Adipose tissue (tissue), 3 donors: ENCODE measurements around the gene LY6G6F. TPM values are rescaled to one million over a fixed set of nuclear protein-coding genes. Genes with fewer than 3 reads are reported as not detected.

Experiments used
- H3K27ac ChIP-seq: one replicate; pipeline ENCODE4 v1.5.1; 2013; ENCODE audit warnings: low read depth, low read length
- WGBS, 3 donors: extraction: QIAGEN DNeasy Blood & Tissue Kit; methylation state at CpG; one replicate each; pipeline ENCODE4 v1.1.7; 2013; 5-methylcytosine and 5-hydroxymethylcytosine counted together
- polyA plus RNA-seq, 3 donors: library from polyadenylated mRNA; stranded (reverse); fragments of 200-250 nt; gene quantifications; one replicate each; pipeline ENCODE4 v1.2.3, GENCODE V29; 2013
- donor health status: healthy with polysubstance abuse.
- donor health status: Bipolar disorder and iron deficiency.
- donor health status: healthy.

The LY6G6F gene, protein sequence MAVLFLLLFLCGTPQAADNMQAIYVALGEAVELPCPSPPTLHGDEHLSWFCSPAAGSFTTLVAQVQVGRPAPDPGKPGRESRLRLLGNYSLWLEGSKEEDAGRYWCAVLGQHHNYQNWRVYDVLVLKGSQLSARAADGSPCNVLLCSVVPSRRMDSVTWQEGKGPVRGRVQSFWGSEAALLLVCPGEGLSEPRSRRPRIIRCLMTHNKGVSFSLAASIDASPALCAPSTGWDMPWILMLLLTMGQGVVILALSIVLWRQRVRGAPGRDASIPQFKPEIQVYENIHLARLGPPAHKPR
- polyA plus RNA-seq: under 1 TPM in 1 of 3 donors, not detected in 2; 0.45 TPM

DNA sequence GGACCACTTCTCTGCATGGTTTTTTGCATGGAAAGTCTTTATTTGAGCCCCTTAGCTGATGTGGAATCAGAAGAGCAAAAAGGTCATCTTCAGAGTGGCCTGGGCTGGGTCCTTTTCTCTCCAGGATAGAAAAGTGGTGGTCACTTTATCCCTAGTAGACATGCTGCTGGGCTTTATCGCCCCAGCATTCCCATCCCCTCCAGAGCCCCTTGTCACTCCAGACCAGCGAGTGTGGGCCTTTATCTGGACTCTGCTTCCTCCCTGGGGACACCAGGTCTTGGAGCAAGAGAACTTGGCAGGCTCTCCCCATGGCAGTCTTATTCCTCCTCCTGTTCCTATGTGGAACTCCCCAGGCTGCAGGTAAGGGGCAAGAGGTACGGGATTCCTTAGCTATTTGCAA is at the start of gene LY6G6F:
TSS of gene LY6G6F (plus strand) at position 268 of the 400 bp plus-strand sequence. CDS start at position 309, 41 bp downstream.
- no peak within 1 kb of the TSS for H3K27ac ChIP-seq
- WGBS, 3 donors: 50 to 60% (median 55%) methylated on average over 3 of the region's 3 CpGs

DNA sequence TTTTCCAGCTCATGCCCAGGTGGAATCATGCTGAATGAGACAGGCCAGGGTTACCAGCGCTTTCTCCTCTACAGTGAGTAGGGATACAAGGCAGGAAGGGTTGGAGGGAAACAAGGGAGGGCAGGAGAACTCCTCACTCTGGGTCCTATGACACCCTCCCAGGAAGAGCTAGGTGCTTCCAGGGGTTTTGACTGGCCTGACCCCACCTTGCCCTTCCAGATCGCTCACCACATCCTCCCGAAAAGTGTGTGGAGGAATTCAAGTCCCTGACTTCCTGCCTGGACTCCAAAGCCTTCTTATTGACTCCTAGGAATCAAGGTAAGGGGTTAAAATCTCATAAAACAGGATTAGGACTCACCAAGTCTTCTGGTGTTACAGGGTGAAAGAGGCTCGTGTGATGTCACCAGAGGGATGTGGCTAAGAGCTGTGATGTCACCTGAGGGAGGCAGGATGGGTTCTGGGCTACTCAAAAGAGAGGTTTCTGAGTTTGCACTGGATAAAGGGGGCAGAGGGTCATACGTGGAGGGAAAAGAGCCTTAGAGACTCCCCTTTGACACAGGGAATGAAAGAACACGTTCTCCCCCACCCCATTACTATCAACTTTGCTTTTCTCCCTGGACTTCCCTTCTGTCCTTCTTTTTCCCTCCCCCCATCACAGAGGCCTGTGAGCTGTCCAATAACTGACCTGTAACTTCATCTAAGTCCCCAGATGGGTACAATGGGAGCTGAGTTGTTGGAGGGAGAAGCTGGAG is 49.1 kb upstream of the LY6G6F start:
- H3K27ac ChIP-seq: no peak overlapping the region
- 64 to 77% (median 69%) methylated on average over 6 of the region's 6 CpGs for WGBS, 3 donors

DNA sequence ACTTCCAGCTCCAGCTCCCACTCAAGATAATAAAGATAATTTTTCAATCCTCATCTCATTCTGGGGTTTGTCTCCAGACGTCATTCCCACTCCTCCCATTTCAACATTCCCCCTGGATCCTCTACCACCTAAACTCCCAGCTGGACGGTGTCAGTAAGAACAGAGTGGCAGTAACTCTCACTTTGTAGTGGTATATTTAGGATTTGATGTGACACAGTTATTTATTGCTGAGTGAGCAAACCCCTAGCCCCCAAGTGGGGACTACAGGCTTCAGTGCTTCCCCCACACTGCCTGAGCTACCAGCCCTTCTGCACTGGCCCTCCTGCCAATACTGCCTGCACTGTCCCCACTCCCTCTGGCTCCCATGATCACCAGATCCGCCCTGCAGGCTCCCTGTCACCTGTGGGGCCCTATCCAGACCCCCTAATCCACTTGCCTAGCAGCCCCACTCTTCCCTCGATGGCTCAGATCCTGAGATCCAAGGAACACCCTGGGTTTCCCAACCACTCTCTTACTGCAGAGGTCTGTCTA is 48.4 kb upstream of the LY6G6F start:
- H3K27ac ChIP-seq: no peak overlapping the region

DNA sequence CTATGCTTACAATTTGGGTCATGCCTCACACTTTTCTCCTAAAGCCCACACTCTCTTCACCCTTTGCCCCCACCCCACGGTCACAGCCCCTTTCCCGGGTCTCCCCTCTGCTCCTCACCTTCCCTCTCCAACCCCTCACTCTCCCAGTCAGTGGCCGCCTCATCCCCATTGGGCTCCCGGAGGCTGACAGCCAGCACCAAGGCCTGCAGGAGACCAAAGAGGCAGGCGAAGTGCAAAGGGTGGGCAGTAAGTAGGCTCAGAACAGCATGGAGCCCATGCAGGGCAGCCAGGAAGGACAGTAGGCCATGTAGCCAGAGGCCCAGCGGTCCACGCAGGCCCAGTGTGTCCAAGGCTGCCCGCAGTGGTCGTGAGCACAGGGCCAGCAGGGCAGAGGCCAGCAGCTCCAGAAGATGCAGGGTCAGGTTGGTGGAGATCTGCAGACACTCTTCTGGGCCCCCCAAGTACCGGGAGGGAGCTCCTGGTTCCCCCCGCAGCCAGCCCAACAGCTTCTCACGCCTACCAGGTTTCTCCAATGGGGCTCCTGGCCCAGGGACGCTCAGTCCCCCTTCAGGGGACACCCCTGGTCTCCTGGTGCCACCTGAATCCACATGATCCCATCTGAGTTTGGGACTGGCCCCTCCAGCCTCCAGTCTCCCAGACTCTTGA is 47.5 kb upstream of the LY6G6F start:
- WGBS, 3 donors: 79 to 87% (median 82%) methylated on average over 13 of the region's 13 CpGs
- H3K27ac ChIP-seq: no peak overlapping the region

More for the DNA sequence above, 48.4 kb upstream of the LY6G6F start:
- WGBS, 3 donors: 80 to 86% (median 84%) methylated on average over 4 of the region's 4 CpGs

DNA sequence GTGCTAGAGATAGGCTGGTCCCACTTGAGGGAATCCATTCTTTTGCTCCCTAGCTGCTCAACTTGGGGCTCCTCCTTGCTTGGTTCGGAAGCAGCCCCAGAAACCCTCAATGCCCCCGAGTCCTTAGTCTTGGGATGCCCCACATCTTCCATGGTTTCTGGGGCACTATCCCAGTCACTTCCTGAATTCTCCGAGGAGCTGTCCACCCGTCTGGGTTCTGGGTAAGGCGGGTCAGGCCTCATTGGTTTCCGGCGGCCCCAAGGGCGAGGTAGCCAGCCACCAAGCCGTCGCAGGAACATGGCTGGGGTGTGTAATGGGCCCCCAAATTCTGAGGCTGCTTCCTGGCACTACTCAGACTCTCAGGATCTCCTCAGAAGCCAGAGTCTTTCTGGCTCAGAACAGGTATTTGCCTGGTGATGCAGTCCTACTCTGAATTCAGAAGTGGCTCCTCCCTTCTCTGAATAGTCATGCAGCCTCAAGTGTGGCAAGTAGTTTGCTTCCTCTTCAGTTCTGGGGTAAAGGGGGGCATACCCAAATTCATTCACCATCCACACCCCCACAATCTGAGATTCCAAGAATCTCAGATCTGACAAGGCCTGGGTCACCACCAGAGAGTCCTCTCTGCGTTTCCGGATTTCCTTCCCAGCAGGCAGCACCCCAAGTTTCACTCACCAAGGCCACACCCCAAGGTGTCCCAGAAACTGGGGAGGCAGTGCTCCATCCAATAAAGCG is 46.9 kb upstream of the LY6G6F start:
- WGBS, 3 donors: 13 to 20% (median 19%) methylated on average over 13 of the region's 13 CpGs
- H3K27ac ChIP-seq: peak overlapping the region; percentile 13

DNA sequence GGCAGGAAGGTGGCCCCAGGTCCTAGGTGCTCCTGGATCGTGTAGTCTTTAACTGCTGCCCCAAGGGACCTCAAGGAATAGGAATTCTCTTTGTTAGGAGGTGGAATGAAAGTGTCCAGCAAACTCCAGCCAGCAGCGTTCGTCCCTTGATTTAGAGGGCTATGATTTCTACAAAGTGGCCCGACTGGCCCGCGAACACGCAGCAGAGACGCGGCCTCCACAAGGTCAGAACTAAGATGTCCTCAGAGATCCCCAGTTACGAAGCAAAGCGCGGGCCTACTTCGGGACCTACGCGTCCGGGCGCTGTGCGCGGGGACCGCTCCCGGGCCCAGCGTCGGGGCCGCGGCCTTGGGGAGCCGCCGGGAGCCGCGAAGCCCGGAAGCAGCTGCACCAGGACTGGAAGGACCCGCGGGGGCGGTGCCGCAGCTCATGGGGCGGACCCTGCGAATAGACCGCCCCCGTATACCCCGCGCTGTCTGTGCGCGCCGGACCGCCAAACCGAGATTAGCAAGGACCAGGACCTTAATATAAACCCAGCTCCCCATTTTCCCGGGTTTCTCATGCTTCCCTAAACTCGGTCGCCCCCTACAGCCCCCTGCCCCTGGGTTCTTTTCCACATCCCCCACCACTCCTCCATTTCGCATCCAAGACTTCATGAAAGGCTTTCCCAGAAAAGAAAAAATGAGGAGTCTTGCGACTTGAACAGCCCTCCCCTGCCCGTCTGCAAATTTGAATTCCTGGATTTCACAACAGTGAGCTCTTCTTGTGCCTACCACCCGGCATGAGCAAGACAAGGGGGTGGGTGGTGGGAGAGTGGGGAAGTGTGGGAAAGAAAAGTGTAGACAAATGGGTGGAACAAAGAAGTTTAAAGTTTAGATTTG is 46.0 kb upstream of the LY6G6F start, which contains the start of gene C6orf47:
TSS of gene C6orf47 (minus strand) at position 398 of the 881 bp plus-strand sequence. CDS start 831 bp downstream, outside the sequence.
- 0 to 1% (median 1%) methylated on average over 52 of the region's 52 CpGs for WGBS, 3 donors
- peak within 1 kb of the TSS; percentile 13 for H3K27ac ChIP-seq

DNA sequence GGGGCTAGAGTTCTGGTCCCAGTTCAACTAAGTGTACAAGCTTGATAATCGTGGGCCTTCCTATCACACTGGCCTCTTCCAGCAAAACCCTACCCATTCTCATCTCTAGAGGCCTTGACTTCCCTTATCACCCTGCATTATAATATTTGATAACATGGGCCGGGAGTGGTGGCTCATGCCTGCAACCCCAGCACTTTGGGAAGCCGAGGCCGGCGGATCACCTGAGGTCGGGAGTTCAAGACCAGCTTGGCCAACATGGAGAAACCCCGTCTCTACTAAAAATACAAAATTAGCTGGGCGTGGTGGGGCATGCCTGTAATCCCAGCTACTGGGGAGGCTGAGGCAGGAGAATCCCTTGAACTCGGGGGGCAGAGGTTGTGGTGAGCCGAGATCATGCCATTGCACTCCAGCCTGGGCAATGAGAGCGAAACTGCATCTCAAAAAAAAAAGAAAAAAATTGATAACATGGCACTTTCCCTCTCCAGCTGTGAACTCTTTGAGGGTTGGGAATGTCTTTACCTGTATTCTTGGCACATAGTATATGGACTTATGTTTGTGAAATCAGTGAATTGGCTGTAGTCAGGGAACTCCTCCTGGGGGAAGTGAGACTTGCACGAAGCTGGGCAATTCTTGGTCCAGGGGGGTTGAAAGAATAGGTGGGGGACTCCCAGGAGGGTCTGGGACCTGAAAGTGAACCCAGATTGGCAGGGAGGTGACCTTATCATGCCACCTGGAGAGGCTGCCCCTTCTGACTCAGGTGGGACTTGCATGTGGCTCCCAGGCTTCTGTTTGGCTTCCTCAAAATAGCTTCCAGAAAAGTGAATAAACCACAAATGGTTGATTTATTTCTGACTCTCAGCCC is 45.2 kb upstream of the LY6G6F start:
- WGBS, 3 donors: 71 to 82% (median 74%) methylated on average over 12 of the region's 12 CpGs
- H3K27ac ChIP-seq: no peak overlapping the region

DNA sequence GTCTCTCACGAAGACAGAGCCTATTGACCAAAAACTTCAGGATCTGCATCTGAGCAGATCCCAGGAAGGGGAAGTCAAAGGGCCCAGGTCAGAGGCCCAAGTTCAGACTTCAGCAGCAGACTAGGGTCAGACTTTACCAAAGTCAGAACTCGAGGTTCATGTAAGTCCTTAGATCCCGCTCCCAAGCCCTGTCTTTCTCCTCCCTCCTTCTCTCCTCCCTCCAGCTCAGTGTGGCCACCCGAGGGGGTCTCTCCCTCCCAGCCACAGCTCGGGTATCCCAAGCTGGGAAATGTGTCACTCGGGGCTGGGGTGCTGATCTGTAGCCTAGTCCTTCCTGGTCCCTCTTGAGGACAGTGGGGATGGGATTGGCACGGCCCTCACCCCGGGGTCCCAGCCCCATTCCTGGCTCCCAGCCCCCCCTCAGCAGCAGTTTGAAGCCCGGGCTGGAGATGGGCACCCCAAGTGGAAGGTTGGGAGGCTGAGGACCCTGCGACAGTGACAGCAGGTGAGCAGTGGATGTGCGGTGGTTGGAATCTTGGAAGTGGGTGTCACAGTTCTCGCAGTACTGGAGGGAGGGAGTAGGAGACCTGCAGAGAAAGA is 44.4 kb upstream of the LY6G6F start:
- no peak overlapping the region for H3K27ac ChIP-seq

DNA sequence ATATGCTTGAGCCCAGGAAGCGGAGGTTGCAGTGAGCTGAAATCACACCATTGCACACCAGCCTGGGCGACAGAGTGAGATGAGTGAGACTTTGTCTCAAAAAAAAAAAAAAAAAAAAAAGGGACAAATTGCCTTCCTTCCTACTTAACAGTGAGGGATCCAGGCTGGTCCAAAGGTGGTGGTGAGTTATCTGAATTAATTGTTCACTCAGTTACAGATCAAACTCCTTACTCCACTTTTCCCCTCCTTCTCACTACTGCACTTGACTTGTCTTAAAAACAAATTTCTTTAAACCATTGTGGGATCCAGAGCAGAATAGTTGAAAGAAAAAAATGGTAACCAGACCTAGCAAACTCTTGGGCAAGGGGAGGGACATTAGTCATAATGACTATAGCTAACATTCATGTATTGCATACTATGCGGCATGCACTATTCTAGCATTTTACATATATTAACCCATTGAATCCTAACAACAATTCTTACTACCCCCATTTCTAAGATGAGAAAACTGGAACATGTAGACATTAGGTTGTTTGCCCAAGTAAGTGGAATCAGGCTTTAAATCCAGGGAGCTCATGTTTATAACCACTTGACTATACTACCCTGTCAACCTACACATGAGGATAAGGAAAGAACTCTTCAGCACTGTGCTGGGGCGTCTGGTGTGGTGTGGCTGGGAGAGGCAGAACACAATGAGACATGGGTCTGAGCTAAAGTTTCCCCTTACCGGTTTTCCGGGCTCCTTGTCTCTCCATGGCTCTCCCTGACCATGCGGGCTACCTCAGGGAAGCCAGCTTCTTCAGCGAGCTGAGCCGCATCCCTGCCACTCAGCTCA is 43.3 kb upstream of the LY6G6F start:
- 59 to 64% (median 60%) methylated on average over 9 of the region's 9 CpGs for WGBS, 3 donors
- peak overlapping the region; percentile 47 for H3K27ac ChIP-seq

More for the DNA sequence above, 44.4 kb upstream of the LY6G6F start:
- WGBS, 3 donors: 85 to 89% (median 88%) methylated on average over 12 of the region's 12 CpGs

DNA sequence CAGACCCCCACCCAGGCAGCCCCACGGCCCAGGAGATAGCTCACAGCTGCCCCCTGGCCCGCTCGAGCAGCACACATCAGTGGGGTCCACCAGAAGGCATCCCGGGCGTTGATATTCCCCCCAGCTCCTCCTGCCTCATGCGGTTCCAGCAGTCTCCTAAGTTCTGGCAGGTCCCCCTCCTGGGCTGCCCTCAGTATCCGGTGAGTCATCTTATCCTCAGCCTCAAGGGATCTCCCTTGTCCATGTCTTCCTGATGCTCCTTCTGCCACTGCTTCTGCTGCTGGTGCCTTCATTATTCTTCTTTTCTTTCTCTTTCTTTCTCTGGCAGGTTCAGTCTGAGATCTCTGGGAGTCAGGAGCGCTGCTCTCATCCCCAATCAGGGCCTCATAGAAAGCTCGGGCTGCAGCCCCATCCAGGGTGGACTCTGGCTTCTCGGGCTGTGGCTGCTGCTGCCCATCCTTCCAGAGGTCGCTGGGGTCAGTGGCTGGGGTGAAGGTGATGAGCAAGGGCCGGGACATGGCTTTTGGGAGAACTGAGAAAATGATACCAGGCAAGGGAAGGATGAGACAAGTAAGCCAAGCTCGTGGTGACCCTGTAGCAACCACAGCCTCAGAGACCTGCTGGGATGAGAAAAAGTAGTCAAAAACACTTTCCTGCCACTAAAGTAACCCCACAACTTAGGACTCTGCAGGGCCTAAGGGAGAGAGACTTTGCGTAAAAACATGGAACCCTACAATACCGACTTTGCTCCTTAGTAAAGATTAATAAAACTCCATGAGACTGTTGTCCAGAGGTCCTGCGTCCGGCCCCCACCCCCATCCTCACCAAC is 42.5 kb upstream of the LY6G6F start:
- H3K27ac ChIP-seq: peak overlapping the region; percentile 47
- WGBS, 3 donors: 17 to 21% (median 19%) methylated on average over 17 of the region's 17 CpGs

DNA sequence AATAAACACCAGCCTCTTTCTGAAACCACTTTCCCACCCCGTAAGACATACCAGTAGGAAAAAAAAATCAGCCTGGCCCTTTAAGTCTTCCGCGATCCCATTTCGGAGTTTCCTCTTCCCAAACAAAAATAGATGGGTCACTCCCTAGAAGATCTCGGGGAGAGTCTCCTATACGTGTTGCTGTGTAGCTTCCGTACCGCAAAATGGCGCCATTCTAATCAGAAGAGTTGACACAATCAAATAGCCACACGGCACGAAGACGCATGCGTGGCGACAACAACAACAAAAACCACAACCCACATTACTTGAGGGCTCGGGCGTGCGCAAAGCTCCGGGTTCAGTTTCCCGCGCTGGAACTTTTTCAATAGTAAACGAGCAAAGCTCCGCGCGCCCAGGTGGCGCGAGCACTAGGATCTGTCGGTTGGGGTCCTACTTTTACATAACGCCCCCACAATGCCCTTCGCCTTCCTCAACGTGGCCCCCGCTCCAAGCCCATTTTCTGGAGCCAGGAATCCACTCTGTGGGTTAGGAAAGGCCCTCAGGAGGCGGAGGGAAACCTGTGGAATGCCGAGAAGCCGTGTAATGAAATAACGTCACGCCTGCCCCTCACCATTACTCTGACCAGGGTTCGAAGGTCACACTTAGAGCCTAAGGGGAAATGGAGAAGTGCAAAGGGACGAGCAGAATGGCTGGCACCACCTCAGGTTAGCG is 41.7 kb upstream of the LY6G6F start, which contains the start of gene GPANK1:
TSS of gene GPANK1 (minus strand) at position 208 of the 711 bp plus-strand sequence. CDS start 519 bp downstream, outside the sequence.
- peak within 1 kb of the TSS; percentile 79 for H3K27ac ChIP-seq
- WGBS, 3 donors: 0% methylated on average over 39 of the region's 39 CpGs

DNA sequence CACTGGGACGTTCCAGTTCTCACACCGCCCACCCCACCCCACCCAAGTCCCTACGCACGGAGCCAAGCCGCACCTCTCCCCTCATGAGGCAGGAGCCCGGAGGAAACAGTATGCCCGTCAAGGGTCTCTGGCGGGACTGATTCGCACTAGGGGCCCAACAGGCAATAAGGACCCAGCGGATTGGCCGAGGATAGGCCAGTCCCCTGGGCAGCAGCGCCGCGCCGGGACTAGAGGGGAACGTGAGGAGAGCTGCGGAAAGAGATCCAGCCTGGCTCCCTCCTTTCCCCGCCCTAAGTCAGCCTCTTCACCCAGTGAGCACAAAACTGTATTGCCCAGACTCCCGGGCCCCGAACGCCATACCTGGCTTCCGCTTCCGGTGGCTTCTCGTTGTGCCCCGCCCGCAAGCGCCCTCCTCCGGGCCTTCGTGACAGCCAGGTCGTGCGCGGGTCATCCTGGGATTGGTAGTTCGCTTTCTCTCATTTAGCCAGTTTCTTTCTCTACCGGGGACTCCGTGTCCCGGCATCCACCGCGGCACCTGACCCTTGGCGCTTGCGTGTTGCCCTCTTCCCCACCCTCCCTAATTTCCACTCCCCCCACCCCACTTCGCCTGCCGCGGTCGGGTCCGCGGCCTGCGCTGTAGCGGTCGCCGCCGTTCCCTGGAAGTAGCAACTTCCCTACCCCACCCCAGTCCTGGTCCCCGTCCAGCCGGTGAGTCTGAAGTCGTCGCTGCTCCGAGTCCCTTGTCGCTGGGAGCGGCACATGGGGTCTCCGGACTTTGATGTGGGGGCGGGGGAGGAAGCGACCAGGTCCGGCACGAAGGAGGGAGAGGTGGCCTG is 40.9 kb upstream of the LY6G6F start, which contains the start of gene CSNK2B:
TSS of gene CSNK2B (plus strand) at position 580 of the 836 bp plus-strand sequence. CDS start 752 bp downstream, outside the sequence.
- WGBS, 3 donors: 0% methylated on average over 62 to 63 of the region's 63 CpGs
- H3K27ac ChIP-seq: peak within 1 kb of the TSS; percentile 79
